HG03045 (cell line): ENCODE data around the gene TPM3.
"Not testable (repeated sequence)": the region's sequence is repeated elsewhere in the genome, so short reads cannot be mapped to it uniquely, and the experiment has no call there.

Source experiments
- ATAC-seq: cut with Tn5 transposase; IDR thresholded peaks from one replicate; pipeline ENCODE4 v1.9.1; 2021; ENCODE audit warnings: mild to moderate bottlenecking, moderate library complexity; ENCODE audit not compliant: unreplicated experiment

Gene TPM3

GRCh38 chr1:154170547-154171222 is 21.2 kb downstream of the TPM3 start:
- ATAC-seq, result no peak

DNA sequence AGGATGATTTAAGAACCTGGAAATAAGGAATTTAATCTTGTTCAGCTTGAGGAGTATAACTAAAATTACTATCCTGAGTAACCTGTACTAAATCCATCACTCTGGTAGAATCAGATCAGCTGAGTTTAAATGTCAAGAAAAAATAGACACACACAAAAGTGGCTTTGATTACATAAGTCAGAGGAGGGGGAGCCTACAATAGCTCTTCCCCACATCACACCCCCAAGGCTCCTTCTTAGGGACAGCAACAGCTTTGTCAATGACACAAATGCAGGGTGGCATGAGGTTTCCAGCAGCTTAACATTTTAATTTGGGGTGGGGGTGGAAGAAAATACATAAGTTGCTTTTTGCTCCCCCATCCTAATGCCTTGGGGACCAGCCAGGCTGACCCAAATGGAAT is 24.4 kb downstream of the TPM3 start:
- ATAC-seq, result no peak

GRCh38 chr1:154166207-154166606 is 25.7 kb downstream of the TPM3 start:
- no peak for ATAC-seq

DNA sequence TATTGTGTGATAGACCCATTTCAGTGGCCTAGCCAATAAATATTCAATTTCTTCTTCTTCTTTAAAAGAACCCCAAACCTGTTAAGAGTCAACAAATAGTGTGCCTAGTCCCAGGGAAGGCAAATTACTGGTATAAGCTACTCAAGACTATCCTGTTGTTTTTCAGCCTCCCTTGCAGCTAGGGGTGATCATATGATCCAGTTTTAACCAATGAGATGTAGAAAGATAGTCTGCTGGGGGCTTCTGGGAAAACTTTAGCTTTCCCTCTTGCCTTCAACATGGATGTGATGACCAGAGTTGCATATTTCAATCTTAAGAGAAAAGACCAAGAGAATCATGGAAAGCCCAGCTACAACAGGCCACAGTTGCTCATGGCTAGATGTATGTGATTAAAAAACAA is 32.3 kb downstream of the TPM3 start:
- no peak for ATAC-seq

DNA sequence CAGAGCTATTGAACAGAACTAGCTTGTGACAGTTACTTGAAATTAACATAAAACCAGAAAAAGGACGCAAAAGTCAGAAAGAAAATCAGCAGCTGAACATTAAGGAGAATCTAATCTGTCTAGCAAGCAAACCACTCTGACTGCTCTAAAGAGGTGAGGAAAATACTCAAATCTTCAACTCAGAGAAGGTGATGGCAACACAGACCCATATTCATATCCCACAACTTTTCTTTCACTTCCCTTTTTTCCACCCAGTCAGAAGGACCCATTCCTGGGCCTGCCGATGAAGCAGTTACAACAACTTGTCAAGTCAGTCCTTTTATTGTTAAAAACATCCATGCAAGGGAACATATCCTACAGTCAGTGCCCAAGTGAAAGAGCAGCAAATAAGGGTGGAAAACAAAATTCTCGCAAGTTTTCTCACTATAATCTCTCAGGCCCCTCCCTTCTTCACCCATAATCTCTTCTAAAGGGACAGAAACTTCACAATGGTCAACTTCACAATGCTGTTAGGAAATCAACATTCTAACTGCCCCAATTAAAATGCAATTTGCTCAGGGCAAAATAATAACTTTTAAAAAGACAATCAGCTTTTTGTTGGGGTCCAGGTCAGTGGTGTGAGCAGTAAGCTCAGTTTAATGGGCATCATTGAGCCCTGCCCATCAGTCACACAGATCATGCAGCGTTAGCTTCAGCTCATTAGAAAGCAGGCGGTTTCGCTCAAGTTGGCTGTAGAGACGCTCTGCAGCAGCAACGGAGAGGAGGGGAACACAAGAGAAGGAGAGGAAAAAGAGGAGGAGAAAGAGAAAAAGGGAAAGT is 33.4 kb downstream of the TPM3 start:
- peak; percentile 41 for ATAC-seq

DNA sequence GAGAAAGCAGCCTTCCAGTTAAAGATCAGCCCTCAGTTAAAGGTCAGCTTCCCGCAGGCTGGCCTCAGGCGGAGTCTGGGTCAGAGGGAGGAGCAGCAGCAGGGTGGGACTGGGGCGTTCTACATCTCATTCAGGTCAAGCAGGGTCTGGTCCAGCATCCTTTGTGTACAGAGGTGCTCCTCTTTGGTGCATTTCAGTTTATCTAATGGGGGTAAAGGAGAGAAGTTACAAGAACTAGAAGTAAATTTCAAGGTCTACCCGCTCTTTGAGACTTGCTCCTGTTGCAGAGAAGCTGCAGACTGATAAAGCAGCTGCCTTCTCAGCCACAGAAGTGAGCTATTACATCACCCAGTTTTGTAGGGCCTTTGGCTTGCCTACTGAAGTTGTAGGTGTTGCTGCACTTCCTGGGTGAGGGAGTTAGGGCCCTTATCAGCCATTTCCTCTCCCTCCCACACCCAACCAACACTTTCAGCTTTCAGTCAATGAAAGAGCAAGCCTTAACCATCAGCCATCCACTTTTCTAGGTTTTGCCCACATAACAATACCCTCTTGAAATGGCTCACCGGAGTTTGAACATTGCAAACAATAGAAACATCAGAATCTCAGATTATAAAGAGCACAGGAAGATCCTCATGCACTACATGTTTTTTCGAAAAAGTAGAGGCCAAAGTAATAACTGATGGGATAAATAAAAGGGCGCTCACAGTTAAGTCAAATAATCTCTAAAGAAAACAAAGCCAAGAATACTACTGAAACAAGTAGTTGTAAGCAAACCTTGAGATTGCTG is 34.2 kb downstream of the TPM3 start:
- peak; percentile 71 for ATAC-seq

- ATAC-seq, result no peak
Measured at GRCh38 chr1:154155251-154155650, 36.6 kb downstream of the TPM3 start.

GRCh38 chr1:154154534-154155191 is 37.2 kb downstream of the TPM3 start, which contains the start of gene NUP210L:
TSS of gene NUP210L (minus strand) at chr1:154155073.
- no peak for ATAC-seq

DNA sequence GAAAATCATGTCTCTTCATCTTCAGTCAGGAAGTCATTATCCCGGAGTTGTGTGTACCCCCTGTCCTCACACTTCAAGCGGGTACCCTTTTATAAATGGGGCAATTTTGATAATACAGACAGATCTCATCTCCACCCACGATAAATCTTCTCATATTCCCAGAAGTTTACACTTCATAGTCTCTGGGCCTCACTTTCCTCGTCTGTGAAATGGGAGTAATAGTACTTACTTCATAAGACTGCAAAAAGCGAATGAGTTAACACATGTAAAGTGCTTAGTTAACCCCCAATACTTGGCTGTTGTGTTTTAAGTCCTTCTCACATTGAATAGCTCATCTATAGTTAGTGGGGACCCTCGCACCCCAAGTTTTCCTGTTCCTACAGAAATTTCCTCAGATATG is 37.8 kb downstream of the TPM3 start:
- ATAC-seq, result no peak

DNA sequence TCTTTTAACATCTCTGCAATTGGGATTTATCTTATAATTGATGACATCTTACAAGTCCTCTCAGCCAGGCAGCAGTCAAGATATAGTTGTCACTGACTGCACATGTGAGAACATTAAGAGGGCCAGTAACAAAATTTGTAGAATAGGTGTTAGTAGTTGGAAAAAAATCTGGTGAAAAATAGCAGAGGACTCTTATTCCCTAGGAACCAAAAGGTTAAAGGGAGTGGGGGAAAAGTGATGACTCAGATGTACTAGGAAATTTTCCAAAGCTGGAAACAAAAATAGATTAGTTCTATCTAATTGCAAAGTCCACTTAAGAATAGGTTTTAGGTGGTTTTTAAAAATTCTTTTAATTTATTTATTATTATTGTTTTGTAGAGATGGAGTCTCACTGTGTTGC is 40.6 kb downstream of the TPM3 start:
- no peak for ATAC-seq

DNA sequence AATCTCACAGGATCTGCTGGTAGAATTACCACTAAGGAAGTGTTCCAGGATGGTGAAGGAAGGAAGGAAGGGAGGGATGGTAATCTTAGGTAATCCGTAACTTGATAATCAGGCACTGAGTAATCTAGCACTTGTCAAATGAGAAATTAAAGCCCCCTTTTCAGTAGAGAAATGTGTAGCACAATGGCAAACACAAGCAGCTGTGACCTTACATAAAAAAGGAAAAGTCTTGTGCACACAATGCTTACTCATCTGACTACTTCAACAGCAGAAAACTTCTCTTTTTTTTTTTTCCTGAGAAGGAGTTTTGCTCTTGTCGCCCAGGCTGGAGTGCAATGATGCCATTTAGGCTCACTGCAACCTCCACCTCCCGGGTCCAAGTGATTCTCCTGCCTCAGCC is 43.1 kb downstream of the TPM3 start:
- ATAC-seq, result no peak

DNA sequence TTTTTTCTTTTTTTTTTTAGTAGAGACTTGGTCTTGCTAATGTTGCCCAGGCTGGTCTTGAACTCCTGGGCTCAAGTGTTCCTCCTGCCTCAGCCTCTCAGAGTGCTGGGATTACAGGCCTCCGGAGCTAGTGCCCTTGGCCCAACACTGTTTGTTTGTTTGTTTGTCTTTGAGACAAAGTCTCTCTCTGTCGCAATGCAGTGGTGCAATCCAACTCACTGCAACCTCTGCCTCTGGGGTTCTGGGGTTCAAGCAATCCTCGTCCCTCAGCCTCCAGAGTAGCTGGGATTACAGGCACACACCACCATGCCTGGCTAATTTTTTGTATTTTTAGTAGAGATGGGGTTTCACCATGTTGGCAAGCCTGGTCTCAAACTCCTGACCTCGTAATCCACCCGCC is 44.4 kb downstream of the TPM3 start:
- not testable (repeated sequence) for ATAC-seq

DNA sequence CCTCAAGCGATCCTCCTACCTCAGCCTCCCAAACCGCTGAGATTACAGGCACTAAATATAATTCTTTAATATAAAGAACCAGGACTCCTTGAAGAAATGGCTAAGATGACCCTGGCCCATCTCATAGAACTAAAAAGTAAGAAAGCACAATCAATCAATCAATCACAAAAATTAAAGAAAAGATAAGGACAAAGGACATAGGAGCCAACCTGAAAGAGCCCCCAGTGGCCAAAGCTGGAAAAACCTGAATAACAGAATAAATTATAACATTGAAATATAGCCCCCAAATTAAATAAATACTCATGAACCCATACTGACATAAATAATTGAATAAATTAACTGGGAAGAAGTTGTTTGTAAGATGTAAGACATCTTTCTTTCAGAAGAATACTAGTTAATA is 45.9 kb downstream of the TPM3 start:
- no peak for ATAC-seq

GRCh38 chr1:154142358-154142757 is 49.5 kb downstream of the TPM3 start:
- no peak for ATAC-seq

GRCh38 chr1:154141240-154141639 is 50.7 kb downstream of the TPM3 start:
- no peak for ATAC-seq

DNA sequence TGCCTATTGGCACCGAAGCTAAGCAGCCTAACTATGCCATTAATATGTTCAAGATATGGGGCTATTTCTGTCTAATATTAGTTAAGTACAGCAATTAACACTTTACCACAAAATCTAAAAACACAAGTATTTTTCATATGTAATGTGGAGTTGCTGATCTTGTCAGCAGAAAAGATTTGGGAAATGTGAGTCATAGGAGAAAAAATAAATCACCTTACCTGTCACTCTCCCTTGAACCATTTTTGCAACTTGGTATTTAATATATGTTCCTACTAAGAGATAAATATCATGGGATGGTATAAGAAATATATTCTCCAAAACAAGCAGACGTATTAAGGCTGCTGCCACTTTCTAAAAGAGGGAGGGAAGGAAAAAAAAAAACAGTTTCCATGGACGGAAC is 54.0 kb downstream of the TPM3 start:
- ATAC-seq, result no peak

DNA sequence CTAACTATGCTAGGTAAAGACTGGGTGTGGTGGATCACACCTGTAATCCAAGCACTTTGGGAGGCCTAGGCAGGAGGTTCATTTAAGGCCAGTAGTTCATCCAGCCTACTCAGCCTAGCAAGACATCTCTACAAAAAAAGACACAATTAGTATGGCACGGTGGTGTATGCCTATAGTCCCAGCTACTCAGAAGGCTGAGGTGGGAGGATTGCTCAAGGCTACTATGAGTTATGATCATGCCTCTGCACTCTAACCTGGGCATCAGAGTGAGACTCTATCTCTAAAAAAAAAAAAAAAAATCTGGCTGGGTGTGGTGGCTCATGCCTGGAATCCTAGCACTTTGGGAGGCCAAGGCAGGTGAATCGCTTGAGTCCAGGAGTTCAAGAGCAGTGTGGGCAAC is 58.6 kb downstream of the TPM3 start:
- no peak for ATAC-seq

DNA sequence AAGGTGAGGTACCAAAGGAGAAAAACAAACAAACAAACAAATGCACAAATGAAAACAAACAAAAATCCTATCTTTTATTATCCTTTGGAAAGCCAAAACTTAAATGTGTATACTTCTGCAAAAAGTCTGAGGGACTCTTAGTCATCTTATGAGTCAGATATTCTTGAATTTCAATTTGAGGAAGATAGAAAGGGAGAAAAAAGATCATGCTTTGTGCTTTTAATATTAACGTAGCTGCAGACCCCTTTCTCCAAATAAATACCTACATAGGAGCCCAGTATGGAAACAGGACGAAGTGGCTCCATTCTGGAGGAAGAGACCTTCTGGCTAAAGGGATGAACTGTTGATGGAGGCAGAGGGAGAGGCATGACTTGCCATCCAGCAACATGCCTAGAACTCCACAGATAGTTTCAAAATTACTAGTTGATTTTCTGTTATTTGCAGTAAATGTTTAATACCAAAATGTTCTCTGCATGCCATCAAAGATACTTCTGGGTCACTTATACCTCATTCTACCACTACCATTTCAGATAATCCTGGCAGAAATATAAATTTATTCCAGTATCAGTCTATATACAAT is 62.4 kb downstream of the TPM3 start:
- ATAC-seq, result no peak

DNA sequence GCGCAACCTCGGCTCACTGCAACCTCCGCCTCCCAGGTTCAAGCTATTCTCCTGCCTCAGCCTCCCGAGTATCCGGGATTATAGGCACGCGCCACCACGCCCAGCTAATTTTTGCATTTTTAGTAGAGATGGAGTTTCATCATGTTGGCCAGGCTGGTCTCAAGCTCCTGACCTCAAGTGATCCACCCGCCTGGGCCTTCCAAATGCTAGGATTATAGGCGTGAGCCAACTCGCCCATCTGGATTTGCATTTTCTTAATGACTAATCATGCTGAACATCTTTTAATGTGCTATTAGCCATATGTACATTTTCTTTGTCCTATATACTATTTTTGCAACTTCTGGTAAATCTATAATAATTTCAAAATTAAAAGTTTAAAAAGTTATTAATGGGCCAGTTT is 68.7 kb downstream of the TPM3 start:
- not testable (repeated sequence) for ATAC-seq

- ATAC-seq, result no peak
Measured at GRCh38 chr1:154117642-154118041, 74.3 kb downstream of the TPM3 start.

- no peak for ATAC-seq
Measured at GRCh38 chr1:154115180-154115579, 76.7 kb downstream of the TPM3 start.
